ENCODE data around the gene ZNF792.

Gene ZNF792

DNA sequence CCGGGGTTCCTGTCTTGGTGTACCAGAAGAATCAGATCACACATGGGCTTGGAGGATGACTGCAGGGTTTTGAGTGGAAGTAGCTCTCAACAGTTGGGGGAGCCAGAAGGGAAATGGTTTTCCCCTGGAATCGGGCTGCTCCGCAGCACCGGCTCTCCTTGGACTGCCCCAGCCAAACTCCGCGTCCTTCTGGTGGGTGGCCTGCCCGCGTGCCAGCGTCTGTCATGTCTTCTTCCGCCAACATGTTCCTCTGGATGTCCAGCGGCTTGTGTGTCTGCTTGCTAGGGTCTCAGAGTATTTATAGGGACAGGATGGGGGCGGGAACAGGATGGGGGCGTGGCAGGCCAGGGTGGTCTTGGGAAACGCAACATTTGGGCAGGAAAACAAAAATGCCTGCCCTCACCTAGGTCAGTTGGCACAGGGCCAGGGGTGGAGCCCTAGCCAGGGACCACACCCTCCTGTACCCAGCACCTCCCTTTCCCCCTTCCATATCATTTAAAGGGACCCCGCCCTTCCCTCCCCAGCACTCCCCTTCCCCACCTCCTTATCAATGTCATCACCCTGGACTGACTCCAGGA lies 38.7 kb downstream of the ZNF792 start:
- no peak for TF ChIP-seq GATA2 (IDR thresholded peaks at IDR 0.05; ENCODE audit: low read depth, low read length)
- TF ChIP-seq GATA3 (IDR thresholded peaks at IDR 0.05; ENCODE audit: low read depth, low read length) = no peak

GRCh38 chr19:34918190-34918589 lies 45.8 kb downstream of the ZNF792 start:
- no peak for TF ChIP-seq GATA2 (IDR thresholded peaks at IDR 0.05; ENCODE audit: low read depth, low read length)
- TF ChIP-seq GATA3 (IDR thresholded peaks at IDR 0.05; ENCODE audit: low read depth, low read length) = no peak

- TF ChIP-seq GATA2 (IDR thresholded peaks at IDR 0.05; ENCODE audit: low read depth, low read length) = no peak
- no peak for TF ChIP-seq GATA3 (IDR thresholded peaks at IDR 0.05; ENCODE audit: low read depth, low read length)
Observed at GRCh38 chr19:34910770-34911169, 53.3 kb downstream of the ZNF792 start.

Measured in SH-SY5Y (cell line).